Measurements from ENCODE around the gene GBP3.

DNA sequence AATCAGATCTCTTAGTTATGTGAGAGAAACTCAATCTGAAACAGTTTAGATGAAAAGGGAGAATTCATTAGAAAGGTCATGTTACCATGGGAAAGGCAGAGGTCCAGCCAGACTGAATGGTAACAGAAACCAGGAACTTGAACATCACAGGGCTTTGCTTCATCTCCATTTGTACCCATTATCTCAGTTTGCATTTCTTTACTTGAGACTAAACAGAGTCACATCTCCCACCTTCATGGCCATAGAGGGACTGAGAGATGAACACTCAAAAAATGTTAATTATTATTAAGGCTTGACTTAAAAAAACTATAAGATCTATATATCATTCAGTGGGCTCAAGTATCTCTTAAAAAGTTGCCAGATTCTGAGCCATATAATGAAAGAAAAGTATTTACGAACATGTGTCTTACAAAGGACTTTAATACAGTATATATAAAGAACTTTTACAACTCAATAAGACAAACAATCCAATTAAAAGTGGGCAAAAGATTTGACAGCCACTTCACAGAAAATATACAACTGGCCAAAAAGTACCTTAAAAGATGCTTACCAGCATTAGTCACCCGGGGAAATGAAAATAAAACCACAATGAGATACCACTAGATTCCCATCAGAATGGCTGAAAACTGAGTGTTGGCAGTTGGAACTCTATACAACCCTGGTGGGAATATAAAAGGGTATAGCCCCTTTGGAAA is 43.5 kb downstream of the GBP3 start:
- no peak for TF ChIP-seq POLR2AphosphoS5 (IDR thresholded peaks at IDR 0.05; ENCODE audit: low read depth, low read length)
- TF ChIP-seq, protein P1, sequence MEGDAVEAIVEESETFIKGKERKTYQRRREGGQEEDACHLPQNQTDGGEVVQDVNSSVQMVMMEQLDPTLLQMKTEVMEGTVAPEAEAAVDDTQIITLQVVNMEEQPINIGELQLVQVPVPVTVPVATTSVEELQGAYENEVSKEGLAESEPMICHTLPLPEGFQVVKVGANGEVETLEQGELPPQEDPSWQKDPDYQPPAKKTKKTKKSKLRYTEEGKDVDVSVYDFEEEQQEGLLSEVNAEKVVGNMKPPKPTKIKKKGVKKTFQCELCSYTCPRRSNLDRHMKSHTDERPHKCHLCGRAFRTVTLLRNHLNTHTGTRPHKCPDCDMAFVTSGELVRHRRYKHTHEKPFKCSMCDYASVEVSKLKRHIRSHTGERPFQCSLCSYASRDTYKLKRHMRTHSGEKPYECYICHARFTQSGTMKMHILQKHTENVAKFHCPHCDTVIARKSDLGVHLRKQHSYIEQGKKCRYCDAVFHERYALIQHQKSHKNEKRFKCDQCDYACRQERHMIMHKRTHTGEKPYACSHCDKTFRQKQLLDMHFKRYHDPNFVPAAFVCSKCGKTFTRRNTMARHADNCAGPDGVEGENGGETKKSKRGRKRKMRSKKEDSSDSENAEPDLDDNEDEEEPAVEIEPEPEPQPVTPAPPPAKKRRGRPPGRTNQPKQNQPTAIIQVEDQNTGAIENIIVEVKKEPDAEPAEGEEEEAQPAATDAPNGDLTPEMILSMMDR (IDR thresholded peaks at IDR 0.05 in 2 of 3, conservative IDR thresholded peaks at IDR 0.05 in 1 of 3; ENCODE audit: borderline replicate concordance in 1 of 3, insufficient read depth in 1 of 3, low read depth in 2 of 3, low read length in 2 of 3) = no peak
- TF ChIP-seq EZH2phosphoT487 (IDR thresholded peaks at IDR 0.05; ENCODE audit: borderline replicate concordance) = no peak

Data from HCT116 (cell line).